SH-SY5Y (cell line): Measurements from ENCODE around the gene PFDN2.

Experiments used
- GATA2 ChIP-seq: IDR thresholded peaks from 2 replicates; pipeline ENCODE4 v1.6.1; 2011; ENCODE audit warnings: mild to moderate bottlenecking, low read depth, low read length
- GATA3 ChIP-seq: IDR thresholded peaks from 2 replicates; pipeline ENCODE4 v1.6.1; 2011; ENCODE audit warnings: low read depth, mild to moderate bottlenecking, low read length, moderate library complexity

DNA sequence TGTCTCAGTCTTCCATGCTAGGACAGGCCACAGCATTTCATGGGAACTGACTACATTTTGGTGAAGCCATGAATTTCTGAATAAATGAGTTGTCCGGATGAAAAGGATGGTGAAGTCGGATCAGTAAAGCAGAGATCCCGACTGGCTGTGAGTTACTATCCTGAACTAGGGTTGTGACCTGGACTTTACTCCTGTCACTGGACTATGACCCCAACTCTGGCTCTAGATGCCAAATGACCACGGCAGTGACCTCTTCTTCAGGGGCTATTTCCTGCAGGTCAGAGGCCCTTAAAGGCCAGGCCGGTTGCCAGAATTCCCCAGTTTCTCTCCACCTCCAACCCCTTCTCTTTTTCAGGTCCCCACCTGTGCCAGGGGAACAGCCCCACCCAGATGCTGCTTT lies 26.7 kb downstream of the PFDN2 start:
- TF ChIP-seq GATA3 (no peak), GATA2 (no peak)
